HG03103 (cell line): Measurements from ENCODE around the gene SSH2.
"Not testable (repeated sequence)": the region's sequence is repeated elsewhere in the genome, so short reads cannot be mapped to it uniquely, and the experiment has no call there.

Experiments
- ATAC-seq: cut with Tn5 transposase; IDR thresholded peaks from one replicate; pipeline ENCODE4 v1.9.1; 2021; ENCODE audit warnings: low read depth; ENCODE audit not compliant: unreplicated experiment

Gene SSH2

GRCh38 chr17:29883497-29883896, 46.5 kb downstream of the SSH2 start:
- ATAC-seq: no peak

- ATAC-seq: no peak
These were observed 48.8 kb downstream of the SSH2 start for GRCh38 chr17:29881256-29881655.

- no peak for ATAC-seq
These were observed 50.0 kb downstream of the SSH2 start for GRCh38 chr17:29880031-29880430.

- no peak for ATAC-seq
These were observed 55.0 kb downstream of the SSH2 start for GRCh38 chr17:29874931-29875596.

GRCh38 chr17:29874358-29874757, 55.7 kb downstream of the SSH2 start:
- ATAC-seq: not testable (repeated sequence)

GRCh38 chr17:29873476-29873875, 56.6 kb downstream of the SSH2 start:
- ATAC-seq: no peak

- ATAC-seq: no peak
These were observed 59.1 kb downstream of the SSH2 start for GRCh38 chr17:29870836-29871465.

GRCh38 chr17:29867643-29868181, 62.3 kb downstream of the SSH2 start:
- no peak for ATAC-seq

GRCh38 chr17:29866746-29867404, 63.2 kb downstream of the SSH2 start:
- no peak for ATAC-seq

- ATAC-seq: no peak
These were observed 65.4 kb downstream of the SSH2 start for GRCh38 chr17:29864615-29865014.

GRCh38 chr17:29864123-29864522, 65.9 kb downstream of the SSH2 start:
- ATAC-seq: not testable (repeated sequence)

GRCh38 chr17:29862951-29863350, 67.1 kb downstream of the SSH2 start:
- no peak for ATAC-seq

- no peak for ATAC-seq
These were observed 67.9 kb downstream of the SSH2 start for GRCh38 chr17:29862127-29862526.

- ATAC-seq: not testable (repeated sequence)
These were observed 70.6 kb downstream of the SSH2 start for GRCh38 chr17:29859445-29859844.

- ATAC-seq: no peak
These were observed 72.2 kb downstream of the SSH2 start for GRCh38 chr17:29857823-29858222.

- ATAC-seq: not testable (repeated sequence)
These were observed 72.9 kb downstream of the SSH2 start for GRCh38 chr17:29857105-29857504.

GRCh38 chr17:29855686-29856085, 74.3 kb downstream of the SSH2 start:
- no peak for ATAC-seq

- no peak for ATAC-seq
These were observed 81.3 kb downstream of the SSH2 start for GRCh38 chr17:29848737-29849136.

- ATAC-seq: no peak
These were observed 82.3 kb downstream of the SSH2 start for GRCh38 chr17:29847527-29848400.

GRCh38 chr17:29847118-29847517, 82.9 kb downstream of the SSH2 start:
- no peak for ATAC-seq

- no peak for ATAC-seq
These were observed 83.7 kb downstream of the SSH2 start for GRCh38 chr17:29846298-29846697.
